Immature natural killer cell (primary cell): ENCODE measurements around the gene TMEM89. TPM values are rescaled to one million over a fixed set of nuclear protein-coding genes. Genes with fewer than 3 reads are reported as not detected.
A peak's percentile ranks its signal among the peaks of the same experiment; 100 is the strongest.

Experiments used
- DNase-seq, 3 donors: peaks; one replicate each; pipeline ENCODE4 v3.0.0; 2022; ENCODE audit warnings: mixed read lengths in 1 of 3
- H3K27ac Mint-ChIP-seq, 6 donors: one replicate each; pipeline ENCODE4 v1.8.0; 2020; ENCODE audit warnings: mixed read lengths in 6 of 6, mild to moderate bottlenecking in 5 of 6, inconsistent platforms in 4 of 6, moderate library complexity in 3 of 6
- H3K27me3 Mint-ChIP-seq, 3 donors: one replicate each; pipeline ENCODE4 v1.8.0; 2020 to 2021; ENCODE audit warnings: low read depth in 3 of 3, mild to moderate bottlenecking in 3 of 3, mixed read lengths in 3 of 3, moderate library complexity in 3 of 3, inconsistent platforms in 1 of 3
- H3K36me3 Mint-ChIP-seq, 3 donors: one replicate each; pipeline ENCODE4 v1.8.0; 2020; ENCODE audit warnings: mixed read lengths in 3 of 3, inconsistent platforms in 2 of 3, mild to moderate bottlenecking in 2 of 3
- H3K4me1 Mint-ChIP-seq, 2 donors: one replicate each; pipeline ENCODE4 v1.8.0; 2020; ENCODE audit warnings: inconsistent platforms in 2 of 2, mild to moderate bottlenecking in 2 of 2, mixed read lengths in 2 of 2, moderate library complexity in 1 of 2
- H3K4me3 Mint-ChIP-seq, 5 donors: one replicate each; pipeline ENCODE4 v1.8.0; 2020; ENCODE audit warnings: mild to moderate bottlenecking in 5 of 5, mixed read lengths in 5 of 5, inconsistent platforms in 3 of 5, moderate library complexity in 3 of 5
- H3K9me3 Mint-ChIP-seq, 6 donors: one replicate each; pipeline ENCODE4 v1.8.0; 2020; ENCODE audit warnings: mild to moderate bottlenecking in 6 of 6, mixed read lengths in 6 of 6, inconsistent platforms in 4 of 6, moderate library complexity in 3 of 6
- polyA plus RNA-seq, 3 donors: library from polyadenylated mRNA; unstranded; fragments of 300-500 nt; fragmentation: Illumina TruSeq; gene quantifications; one replicate each; pipeline ENCODE4 v1.2.3, GENCODE V29; 2021

Gene TMEM89
- polyA plus RNA-seq, 3 donors from 2014 or later, result not detected

DNA sequence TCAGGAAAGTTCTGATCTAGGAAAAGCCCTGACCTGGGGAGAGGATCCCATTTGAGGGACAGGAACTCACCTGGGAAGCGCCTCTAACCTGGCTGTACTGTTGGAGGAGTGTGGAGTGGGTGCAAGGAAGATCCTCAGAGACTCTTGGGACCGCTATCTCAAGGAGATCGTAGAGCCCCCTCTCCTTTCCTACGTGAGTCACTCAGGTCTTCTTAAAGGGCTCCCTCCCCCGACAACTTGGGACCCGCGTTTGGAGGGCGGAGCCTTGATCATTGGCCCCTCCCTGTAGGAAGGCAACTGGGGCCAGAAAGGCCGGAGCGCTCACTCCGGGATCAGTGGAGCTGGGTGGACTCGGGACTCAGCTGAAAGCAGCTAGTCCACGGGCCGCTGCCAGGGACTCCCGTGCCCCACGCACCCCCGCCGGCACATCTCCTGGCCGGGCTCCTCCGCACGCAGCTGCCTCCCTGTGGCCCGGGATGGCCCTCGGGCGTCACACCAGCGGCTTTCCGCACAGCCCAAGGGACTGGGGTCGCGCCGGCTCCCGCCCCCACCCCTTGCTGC, 13.2 kb upstream of the TMEM89 start:
- no peaks in the 10 kb centered on the region for H3K9me3 Mint-ChIP-seq
- peaks cover 25 to 27% of the 10 kb centered on the region in 2 donors for H3K4me1 Mint-ChIP-seq
- no peaks in the 10 kb centered on the region for H3K27me3 Mint-ChIP-seq
- peak overlapping the region in 3 of 6 donors; percentile 24 to 40 (median 24) for H3K27ac Mint-ChIP-seq
- DNase-seq, result peak in 2 of 3 donors; percentile 4 to 15
- peaks cover 0 to 4% (median 0%) of the 10 kb centered on the region in 3 donors for H3K36me3 Mint-ChIP-seq
- H3K4me3 Mint-ChIP-seq, result peak overlapping the region; percentile 86 to 92 (median 91)

DNA sequence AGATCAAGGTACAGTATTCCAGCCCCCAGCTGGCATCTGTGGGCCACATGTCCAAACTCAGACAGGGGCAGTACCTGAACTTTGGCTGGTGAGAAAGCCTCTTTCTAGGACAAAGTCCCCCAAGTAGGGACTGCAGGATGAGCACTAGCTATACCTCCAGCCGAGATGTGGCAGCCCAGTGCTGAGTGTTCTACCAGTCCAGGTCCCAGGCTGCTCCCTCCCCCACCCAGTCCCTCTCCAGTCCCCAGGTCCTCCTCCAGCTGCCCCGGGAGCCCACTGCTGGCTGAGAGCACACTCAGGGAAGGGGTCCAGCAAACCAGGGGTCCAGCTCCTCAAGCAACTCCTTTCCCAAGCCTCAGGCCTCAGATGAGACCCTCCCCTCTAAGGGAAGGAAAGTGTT, 12.2 kb upstream of the TMEM89 start:
- Mint-ChIP-seq H3K27ac (no peak overlapping the region), H3K4me1 (peaks cover 25 to 27% of the 10 kb centered on the region in 2 donors), H3K4me3 (peak overlapping the region in 3 of 5 donors; percentile 15 to 91 (median 86)), H3K9me3 (no peaks in the 10 kb centered on the region), H3K36me3 (peaks cover 0 to 4% (median 0%) of the 10 kb centered on the region in 3 donors), H3K27me3 (no peaks in the 10 kb centered on the region)
- no peak for DNase-seq

DNA sequence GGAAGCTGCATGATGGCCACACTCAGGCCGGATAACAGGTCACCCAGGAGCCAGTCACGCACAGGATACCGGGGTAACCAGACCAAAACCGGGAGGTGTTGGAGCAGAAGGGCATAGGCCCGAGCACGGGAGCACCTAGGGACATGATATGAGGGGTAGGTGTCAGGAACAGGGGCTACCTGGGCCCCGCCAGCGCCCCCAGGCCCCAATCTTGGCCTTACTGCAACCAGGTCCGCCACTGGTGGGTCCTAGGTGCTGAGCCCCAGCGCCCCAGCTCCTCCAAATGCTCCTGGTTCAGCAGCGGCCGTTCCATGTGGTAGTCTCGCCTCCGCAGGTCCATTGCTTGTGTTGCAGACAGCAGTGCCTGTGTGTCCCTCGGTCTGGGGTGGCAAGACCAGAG, 11.7 kb upstream of the TMEM89 start:
- H3K4me1 Mint-ChIP-seq, result peaks cover 25 to 27% of the 10 kb centered on the region in 2 donors
- DNase-seq, result no peak
- no peaks in the 10 kb centered on the region for H3K9me3 Mint-ChIP-seq
- H3K36me3 Mint-ChIP-seq, result peaks cover 0 to 4% (median 0%) of the 10 kb centered on the region in 3 donors
- peak overlapping the region in 1 of 6 donors; percentile 8 for H3K27ac Mint-ChIP-seq
- H3K4me3 Mint-ChIP-seq, result peak overlapping the region in 3 of 5 donors; percentile 15 to 91 (median 38)
- no peaks in the 10 kb centered on the region for H3K27me3 Mint-ChIP-seq

DNA sequence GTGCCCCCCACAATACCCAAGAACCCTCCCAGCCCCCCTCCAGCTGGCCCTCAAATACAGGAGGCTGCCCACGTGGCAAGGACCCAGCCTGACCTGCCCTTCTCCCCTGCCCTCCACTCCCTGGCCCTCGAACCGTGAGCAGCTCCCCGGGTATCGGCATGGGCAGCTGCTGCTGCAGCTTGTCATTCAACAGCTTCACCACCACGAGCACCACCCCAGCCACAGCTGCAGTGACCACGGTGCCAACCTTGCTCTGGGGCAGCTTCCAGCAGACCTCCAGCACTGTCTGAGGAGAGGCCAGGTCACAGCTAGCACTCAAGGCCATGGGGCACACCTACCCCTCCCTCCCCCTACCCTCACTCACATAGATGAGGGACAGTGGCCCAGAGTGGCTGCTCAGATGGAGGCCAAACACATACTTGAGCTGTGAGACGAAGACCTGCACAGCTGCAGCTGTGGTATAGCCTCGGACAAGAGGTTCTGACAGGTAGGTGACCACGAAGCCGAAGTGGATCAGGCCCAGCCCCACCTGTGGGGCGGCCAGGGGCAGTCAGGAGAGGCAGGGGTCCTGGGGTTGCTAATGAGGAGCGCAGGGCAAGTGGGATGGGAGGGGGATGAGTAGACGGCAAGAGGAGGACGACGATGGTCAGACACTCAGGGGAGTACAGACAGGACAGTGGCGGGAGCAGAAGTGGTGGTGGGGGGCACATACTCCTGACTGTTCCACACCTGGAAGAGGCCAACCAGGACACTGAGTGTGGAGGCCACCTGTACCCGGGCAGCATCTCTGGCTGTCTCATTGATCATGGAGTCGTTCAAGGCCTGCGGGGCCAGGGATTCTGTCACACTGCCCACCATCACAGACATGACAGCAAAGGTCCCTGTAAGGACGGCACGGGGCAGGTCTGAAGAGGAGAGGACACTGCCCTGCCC, 10.2 kb upstream of the TMEM89 start:
- DNase-seq, result no peak
- peaks cover 19 to 20% of the 10 kb centered on the region in 2 donors for H3K4me1 Mint-ChIP-seq
- no peak overlapping the region for H3K27ac Mint-ChIP-seq
- H3K36me3 Mint-ChIP-seq, result peaks cover 0 to 4% (median 3%) of the 10 kb centered on the region in 3 donors
- H3K4me3 Mint-ChIP-seq, result no peak overlapping the region
- H3K9me3 Mint-ChIP-seq, result no peaks in the 10 kb centered on the region
- no peaks in the 10 kb centered on the region for H3K27me3 Mint-ChIP-seq

DNA sequence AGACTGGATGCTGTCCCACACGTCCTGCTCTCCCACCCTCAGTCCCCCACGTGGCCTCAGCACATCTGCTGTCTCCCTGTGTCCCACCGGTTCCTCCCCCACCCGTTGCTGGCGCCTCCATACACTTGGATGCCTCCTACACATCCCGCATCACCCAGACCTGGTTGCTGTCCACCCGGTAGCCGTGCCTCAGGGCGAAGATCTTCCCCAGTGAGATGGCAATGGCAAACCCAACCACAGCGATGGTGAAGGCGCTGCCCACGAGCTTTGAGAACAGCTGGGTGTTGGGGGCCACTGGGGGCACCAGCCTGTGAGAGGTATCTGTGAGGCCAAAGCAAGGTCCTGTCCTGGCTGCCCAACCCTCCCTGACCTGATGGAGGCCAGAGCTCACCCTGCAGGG, 9.3 kb upstream of the TMEM89 start:
- no peak overlapping the region for H3K27ac Mint-ChIP-seq
- H3K27me3 Mint-ChIP-seq, result no peaks in the 10 kb centered on the region
- H3K36me3 Mint-ChIP-seq, result peaks cover 0 to 4% (median 4%) of the 10 kb centered on the region in 3 donors
- H3K4me1 Mint-ChIP-seq, result peaks cover 10 to 12% of the 10 kb centered on the region in 2 donors
- DNase-seq, result no peak
- no peak overlapping the region for H3K4me3 Mint-ChIP-seq
- no peaks in the 10 kb centered on the region for H3K9me3 Mint-ChIP-seq

DNA sequence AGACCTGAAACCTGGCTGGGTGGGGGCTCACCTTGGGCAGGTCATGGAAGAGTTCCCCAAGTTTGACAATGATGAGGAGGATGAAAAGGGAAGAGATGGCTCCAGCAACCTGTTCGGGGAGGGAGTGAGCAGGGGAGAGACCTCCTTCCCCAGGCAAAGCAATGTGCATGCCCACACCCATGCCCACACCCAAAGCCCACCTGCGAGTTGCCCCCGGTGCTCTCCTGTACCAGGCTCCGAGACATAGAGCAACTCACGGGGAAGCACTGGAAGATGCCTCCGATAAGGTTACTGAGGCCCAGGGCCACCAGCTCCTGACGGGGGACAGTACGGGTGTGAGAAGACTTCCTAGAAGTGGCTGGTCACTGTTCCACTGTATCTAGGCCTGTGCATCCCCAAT, 8.8 kb upstream of the TMEM89 start:
- DNase-seq, result no peak
- peaks cover 8 to 9% of the 10 kb centered on the region in 2 donors for H3K4me1 Mint-ChIP-seq
- H3K9me3 Mint-ChIP-seq, result no peaks in the 10 kb centered on the region
- H3K27ac Mint-ChIP-seq, result peak overlapping the region in 1 of 6 donors; percentile 62
- H3K4me3 Mint-ChIP-seq, result no peak overlapping the region
- H3K36me3 Mint-ChIP-seq, result peaks cover 0 to 4% (median 4%) of the 10 kb centered on the region in 3 donors
- no peaks in the 10 kb centered on the region for H3K27me3 Mint-ChIP-seq

DNA sequence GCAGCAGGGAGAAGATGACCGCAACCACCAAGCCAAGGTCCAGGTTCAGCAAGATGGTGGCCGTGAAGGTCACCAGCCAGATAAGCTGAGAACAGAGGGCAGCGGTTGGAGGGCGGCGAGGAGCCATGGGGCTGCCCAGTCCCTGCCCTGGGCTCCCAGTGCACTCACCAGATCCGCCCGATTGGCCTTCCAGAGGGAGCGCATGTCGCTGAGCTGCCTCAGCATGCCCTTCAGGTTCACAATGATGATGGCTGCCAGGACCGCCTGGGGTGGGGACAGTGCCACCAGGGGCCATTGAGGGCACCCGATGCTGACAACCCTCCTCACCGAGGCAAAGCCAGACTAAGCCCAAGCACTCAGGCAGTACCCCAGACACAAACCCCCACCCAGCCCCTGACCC, 8.3 kb upstream of the TMEM89 start:
- DNase-seq, result no peak
- Mint-ChIP-seq H3K27me3 (no peaks in the 10 kb centered on the region), H3K36me3 (peaks cover 0 to 4% (median 4%) of the 10 kb centered on the region in 3 donors), H3K9me3 (no peaks in the 10 kb centered on the region), H3K4me1 (peaks cover 8 to 9% of the 10 kb centered on the region in 2 donors), H3K4me3 (no peak overlapping the region), H3K27ac (no peak overlapping the region)

DNA sequence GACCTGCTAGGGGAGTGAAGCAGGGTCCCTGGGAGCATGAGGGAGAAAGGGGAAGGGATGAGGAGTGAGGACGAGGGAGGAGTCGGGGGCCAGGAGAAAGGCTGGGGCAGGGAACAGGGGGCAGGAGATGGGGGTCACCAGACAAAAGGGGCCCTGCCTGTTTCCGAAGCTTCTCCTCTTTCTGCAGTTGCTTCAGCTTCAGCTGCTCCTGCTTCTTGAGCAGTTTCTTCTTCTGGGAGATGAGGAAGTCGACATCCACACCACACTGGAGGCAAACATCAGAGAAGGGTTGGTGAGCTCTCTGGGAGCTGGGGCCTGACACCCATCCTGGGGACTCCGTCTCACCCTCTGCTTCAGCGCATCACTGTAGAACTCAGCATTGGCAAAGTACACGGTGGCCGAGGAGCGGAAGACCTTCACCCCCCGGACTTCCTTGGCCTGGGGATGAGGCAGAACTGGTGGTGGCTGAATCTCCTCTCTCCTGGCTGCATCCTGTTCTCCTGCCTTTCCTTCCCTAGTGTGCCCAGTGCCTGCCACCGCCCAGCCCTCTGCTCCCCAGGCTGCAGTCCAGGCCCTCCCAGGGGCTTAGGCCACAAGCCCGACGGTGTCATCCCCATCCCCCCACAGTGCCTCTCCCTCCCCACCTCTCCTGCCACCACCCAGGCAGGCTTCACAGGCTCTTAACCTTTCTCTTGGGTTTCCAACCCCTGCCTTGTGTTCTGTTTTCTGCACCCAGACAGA, 6.9 kb upstream of the TMEM89 start:
- H3K36me3 Mint-ChIP-seq, result peaks cover 0 to 4% (median 4%) of the 10 kb centered on the region in 3 donors
- no peak overlapping the region for H3K4me3 Mint-ChIP-seq
- no peak for DNase-seq
- H3K9me3 Mint-ChIP-seq, result no peaks in the 10 kb centered on the region
- H3K27me3 Mint-ChIP-seq, result no peaks in the 10 kb centered on the region
- no peak overlapping the region for H3K27ac Mint-ChIP-seq
- no peaks in the 10 kb centered on the region for H3K4me1 Mint-ChIP-seq

DNA sequence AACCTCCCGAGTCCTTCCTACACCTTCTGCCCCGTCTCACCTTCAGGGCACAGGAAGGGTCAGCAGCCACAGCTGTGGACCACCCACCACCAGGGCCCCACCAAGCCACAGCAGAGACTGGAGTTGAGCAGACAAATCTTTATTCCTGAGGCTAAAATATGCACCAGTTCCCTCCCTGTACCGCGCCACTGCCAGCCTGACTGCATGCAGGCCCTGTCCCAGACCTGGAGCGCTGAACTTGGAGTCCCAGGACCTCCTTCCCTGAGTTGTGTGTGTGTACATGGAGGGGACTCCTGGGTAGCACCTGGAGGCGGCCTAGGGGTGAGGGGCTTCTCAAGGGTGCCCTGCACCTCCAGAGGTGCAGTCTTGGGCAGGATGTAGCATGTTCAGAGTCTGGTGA, 4.0 kb upstream of the TMEM89 start:
- Mint-ChIP-seq H3K36me3 (peaks cover 0 to 4% (median 0%) of the 10 kb centered on the region in 3 donors), H3K27me3 (peaks cover 0 to 2% (median 0%) of the 10 kb centered on the region in 3 donors), H3K4me3 (no peak overlapping the region), H3K4me1 (no peaks in the 10 kb centered on the region), H3K9me3 (no peaks in the 10 kb centered on the region), H3K27ac (no peak overlapping the region)
- DNase-seq, result no peak

DNA sequence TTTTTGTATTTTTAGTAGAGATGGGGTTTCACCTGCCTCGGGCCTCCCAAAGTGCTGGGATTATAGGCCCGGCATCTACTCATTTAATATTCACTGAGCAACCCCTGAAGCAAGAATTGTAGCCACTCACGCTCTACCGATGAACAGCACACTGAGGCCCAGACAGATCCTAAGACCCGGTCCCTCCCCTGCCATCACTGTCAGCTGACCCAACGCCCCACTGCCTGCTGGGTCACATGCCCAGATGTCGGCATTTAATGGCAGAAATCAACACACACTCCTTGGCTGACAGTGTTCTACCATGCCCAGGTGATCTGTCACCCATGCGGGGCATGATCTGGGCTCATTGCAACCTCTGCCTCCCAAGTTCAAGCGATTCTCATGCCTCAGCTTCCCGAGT, 3.2 kb upstream of the TMEM89 start:
- H3K4me1 Mint-ChIP-seq, result no peaks in the 10 kb centered on the region

DNA sequence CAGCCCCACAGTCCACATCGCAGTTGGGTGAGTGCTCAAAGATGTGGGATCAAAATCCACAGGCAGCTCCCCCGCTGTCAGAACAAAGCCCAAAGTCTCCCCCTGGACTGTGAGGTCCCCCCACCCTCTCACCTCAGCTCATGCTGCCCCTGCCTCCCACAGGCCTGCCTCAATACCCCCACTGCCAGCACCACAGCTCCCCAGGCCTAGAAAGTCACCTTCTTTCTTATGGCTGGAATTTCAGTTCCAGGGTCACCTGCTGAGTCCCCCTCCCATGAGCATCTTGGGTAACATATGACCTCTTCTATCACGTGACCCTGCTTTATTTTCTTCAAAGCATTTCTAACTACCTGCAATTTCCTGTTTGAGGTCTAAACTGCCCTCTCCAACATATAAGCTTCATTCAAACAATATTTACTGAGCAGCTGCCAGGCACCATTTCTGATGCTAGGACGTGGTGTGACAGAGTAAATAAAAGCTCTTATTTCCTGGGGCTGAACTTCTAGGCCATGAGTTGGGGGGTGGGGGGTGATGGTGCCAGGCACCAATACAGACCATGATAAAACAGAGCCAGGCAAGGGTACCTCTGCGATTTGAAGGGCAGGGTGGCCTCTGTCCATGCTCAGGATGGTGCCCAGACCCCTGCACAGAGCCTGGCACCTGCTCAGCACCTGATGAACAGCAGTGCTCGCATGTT, 2.4 kb upstream of the TMEM89 start:
- peaks cover 0 to 4% (median 0%) of the 10 kb centered on the region in 6 donors for H3K9me3 Mint-ChIP-seq
- H3K4me3 Mint-ChIP-seq, result no peak overlapping the region
- H3K36me3 Mint-ChIP-seq, result peaks cover 0 to 4% (median 0%) of the 10 kb centered on the region in 3 donors
- H3K4me1 Mint-ChIP-seq, result no peaks in the 10 kb centered on the region
- peaks cover 0 to 2% (median 0%) of the 10 kb centered on the region in 3 donors for H3K27me3 Mint-ChIP-seq
- H3K27ac Mint-ChIP-seq, result peak overlapping the region in 1 of 6 donors; percentile 15
- DNase-seq, result no peak

More for the DNA sequence above, 3.2 kb upstream of the TMEM89 start:
- no peak for DNase-seq
- H3K36me3 Mint-ChIP-seq, result peaks cover 0 to 4% (median 0%) of the 10 kb centered on the region in 3 donors
- peaks cover 0 to 2% (median 0%) of the 10 kb centered on the region in 3 donors for H3K27me3 Mint-ChIP-seq
- H3K9me3 Mint-ChIP-seq, result peaks cover 0 to 4% (median 0%) of the 10 kb centered on the region in 6 donors
- peak overlapping the region in 1 of 6 donors; percentile 20 for H3K27ac Mint-ChIP-seq
- no peak overlapping the region for H3K4me3 Mint-ChIP-seq

DNA sequence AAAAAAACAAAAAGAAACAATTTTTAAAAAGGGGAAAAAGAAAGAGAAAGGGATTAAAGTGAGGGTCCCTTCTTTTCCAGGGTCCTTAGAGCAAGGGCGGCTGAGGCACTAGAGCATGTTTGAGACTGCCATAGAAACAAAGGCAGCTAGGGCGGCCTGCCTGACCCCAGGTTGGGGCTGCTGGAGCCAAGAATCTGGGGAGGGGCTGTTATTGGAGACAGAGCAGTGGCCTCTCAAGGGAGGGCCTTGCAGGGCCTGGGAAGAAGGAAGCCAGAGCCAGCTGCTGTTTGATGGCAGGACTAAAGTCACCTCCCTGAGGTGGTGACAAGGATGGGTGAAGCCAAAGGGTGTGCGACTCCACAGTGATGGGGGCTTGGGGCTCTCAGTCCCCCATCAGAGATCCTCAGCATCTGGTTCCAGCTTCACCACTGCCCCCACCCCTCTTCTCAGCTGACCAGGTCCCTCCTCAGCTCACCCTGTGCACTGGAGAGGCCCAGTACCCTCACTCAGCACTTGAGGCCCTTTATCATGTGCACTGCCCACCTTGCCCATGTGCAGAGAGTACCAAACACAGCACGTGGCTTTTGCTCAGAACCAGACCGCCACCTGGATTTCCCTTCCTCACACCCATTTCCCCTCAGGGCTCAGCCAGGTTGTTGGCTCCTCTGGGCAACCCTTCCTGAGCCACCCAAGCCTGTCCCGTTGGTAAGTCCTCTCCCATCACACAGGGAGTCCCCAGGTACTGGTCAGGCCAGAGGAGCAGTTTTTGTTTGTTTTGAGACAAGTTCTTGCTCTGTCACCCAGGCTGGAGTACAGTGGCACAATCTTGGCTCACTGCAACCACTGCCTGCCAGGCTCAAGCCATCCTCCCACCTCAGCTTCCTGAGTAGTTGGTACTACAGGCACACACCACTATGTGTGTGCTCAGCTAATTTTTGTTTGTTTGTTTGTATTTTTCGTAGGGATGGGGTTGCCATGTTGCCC, 1.7 kb downstream of the TMEM89 start:
- Mint-ChIP-seq H3K27ac (no peak overlapping the region), H3K4me3 (no peak overlapping the region), H3K4me1 (no peaks in the 10 kb centered on the region), H3K36me3 (no peaks in the 10 kb centered on the region), H3K9me3 (peaks cover 7 to 14% (median 10%) of the 10 kb centered on the region in 6 donors), H3K27me3 (peaks cover 0 to 2% (median 2%) of the 10 kb centered on the region in 3 donors)
- no peak for DNase-seq
